H1 (cell line): Measurements from ENCODE around the gene CLDN6. TPM values are rescaled to one million over a fixed set of nuclear protein-coding genes. Genes with fewer than 3 reads are reported as not detected.

Experiments used
- CTCF ChIA-PET: fragments of 300-600 bp; sonication (Branson Sonifier 250); formaldehyde crosslinking; loops from one replicate; lab custom pipeline; 2021; ENCODE audit not compliant: partially characterized antibody; lab: Charles Lee
- POLR2A ChIA-PET: fragments of 300-600 bp; sonication (Branson Sonifier 250); formaldehyde crosslinking; loops from one replicate; lab custom pipeline; 2021; ENCODE audit warnings: inconsistent platforms; ENCODE audit not compliant: partially characterized antibody; lab: Charles Lee
- DNase-seq, 2 experiments: peaks; one replicate each; pipeline versions ENCODE4 v3.0.0 to v3.0.0-alpha.2; 2010 to 2022; ENCODE audit warnings: low spot score in 2 of 2, low read depth in 1 of 2, mixed read lengths in 1 of 2
- FAIRE-seq: peaks from 2 replicates; lab custom pipeline; 2011; peaks lifted over from hg19 to GRCh38; lab: Jason Lieb, UNC
- H2AFZ ChIP-seq: 2 replicates; pipeline ENCODE4 v1.8.1; 2012; ENCODE audit warnings: low read length, inconsistent platforms
- H2AK5ac ChIP-seq: 2 replicates; pipeline ENCODE4 v1.6.1; 2013; ENCODE audit warnings: low read depth, low read length
- H2BK120ac ChIP-seq: replicated peaks from 2 replicates; pipeline ENCODE3; 2013; ENCODE audit warnings: low read depth, low read length, inconsistent platforms
- H2BK12ac ChIP-seq: 2 replicates; pipeline ENCODE4 v1.6.1; 2013; ENCODE audit warnings: low read depth, low read length
- H2BK15ac ChIP-seq: 2 replicates; pipeline ENCODE4 v1.6.1; 2013; ENCODE audit warnings: low read length
- H2BK20ac ChIP-seq: 2 replicates; pipeline ENCODE4 v1.6.1; 2013; ENCODE audit warnings: low read length
- H2BK5ac ChIP-seq: 2 replicates; pipeline ENCODE4 v1.6.1; 2013; ENCODE audit warnings: low read depth, low read length
- H3K14ac ChIP-seq: 2 replicates; pipeline ENCODE4 v1.6.1; 2013; ENCODE audit warnings: inconsistent platforms; ENCODE audit not compliant: insufficient read length
- H3K18ac ChIP-seq: 2 replicates; pipeline ENCODE4 v1.6.1; 2013; ENCODE audit warnings: low read length; ENCODE audit errors: extremely low read depth
- H3K23ac ChIP-seq: 2 replicates; pipeline ENCODE4 v1.6.1; 2013; ENCODE audit warnings: inconsistent platforms; ENCODE audit not compliant: insufficient read length
- H3K23me2 ChIP-seq: 2 replicates; pipeline ENCODE4 v1.6.1; 2013; ENCODE audit warnings: low read depth, low read length
- H3K27ac ChIP-seq: 2 replicates; pipeline ENCODE4 v1.6.1; 2011; ENCODE audit warnings: low read depth, low read length, inconsistent platforms
- H3K27me3 ChIP-seq, 4 experiments: replicated peaks in 1 of 4; 1 replicate in 1 of 4; 2 replicates in 3 of 4; pipeline versions ENCODE4 v1.6.1 to v1.8.1; 2011 to 2013; ENCODE audit warnings: low read length in 3 of 4, mild to moderate bottlenecking in 3 of 4, inconsistent platforms in 2 of 4, mixed read lengths in 2 of 4, moderate library complexity in 1 of 4; ENCODE audit not compliant: control insufficient read depth in 3 of 4, insufficient read depth in 3 of 4; ENCODE audit errors: extremely low read depth in 1 of 4
- H3K36me3 ChIP-seq, 4 experiments: 2 replicates each; pipeline versions ENCODE4 v1.6.1 to v1.8.1; 2011 to 2013; ENCODE audit warnings: mild to moderate bottlenecking in 4 of 4, low read length in 3 of 4, moderate library complexity in 2 of 4, control low read depth in 1 of 4, inconsistent platforms in 1 of 4; ENCODE audit not compliant: insufficient read depth in 4 of 4, control insufficient read depth in 2 of 4
- H3K4ac ChIP-seq: replicated peaks from 2 replicates; pipeline ENCODE3; 2013; ENCODE audit warnings: low read length, low read depth, mixed read lengths, inconsistent platforms; ENCODE audit not compliant: insufficient read length
- H3K4me1 ChIP-seq, 4 experiments: replicated peaks in 1 of 4; 1 replicate in 1 of 4; 2 replicates in 3 of 4; pipeline versions ENCODE4 v1.6.1 to v1.8.1; 2011 to 2013; ENCODE audit warnings: low read length in 3 of 4, inconsistent platforms in 2 of 4, mixed read lengths in 1 of 4; ENCODE audit not compliant: insufficient read depth in 4 of 4, control insufficient read depth in 3 of 4
- H3K4me2 ChIP-seq, 2 experiments: 2 replicates each; pipeline versions ENCODE4 v1.6.1 to v1.8.1; 2011 to 2013; ENCODE audit warnings: low read depth in 2 of 2, low read length in 2 of 2, control low read depth in 1 of 2, inconsistent platforms in 1 of 2, mild to moderate bottlenecking in 1 of 2; ENCODE audit not compliant: insufficient read depth in 1 of 2
- H3K4me3 ChIP-seq, 4 experiments: fragments of 200-600, 300-600 bp in 1 of 4; sonication (generic), shearing (Covaris generic), sonication (Bioruptor Twin) in 1 of 4; 2 replicates each; pipeline versions ENCODE4 v1.5.1 to v1.8.1; 2011 to 2016; ENCODE audit warnings: low read length in 4 of 4, low read depth in 3 of 4, control low read depth in 2 of 4, inconsistent platforms in 2 of 4, mild to moderate bottlenecking in 2 of 4, mixed read lengths in 1 of 4, moderate library complexity in 1 of 4; ENCODE audit not compliant: insufficient read depth in 2 of 4; ENCODE audit errors: extremely low read depth in 1 of 4
- H3K56ac ChIP-seq: replicated peaks from 2 replicates; pipeline ENCODE3; 2013; ENCODE audit warnings: low read depth, mild to moderate bottlenecking, mixed read lengths, low read length, inconsistent platforms; ENCODE audit not compliant: insufficient read length
- H3K79me1 ChIP-seq: 2 replicates; pipeline ENCODE4 v1.6.1; 2013; ENCODE audit warnings: low read depth, low read length, control low read depth
- H3K79me2 ChIP-seq, 2 experiments: 2 replicates each; pipeline versions ENCODE4 v1.6.1 to v1.8.1; 2012 to 2013; ENCODE audit warnings: low read length in 2 of 2, mild to moderate bottlenecking in 2 of 2, inconsistent platforms in 1 of 2; ENCODE audit not compliant: insufficient read depth in 2 of 2, control insufficient read depth in 1 of 2
- H3K9ac ChIP-seq, 4 experiments: replicated peaks in 1 of 4; 1 replicate in 1 of 4; 2 replicates in 3 of 4; pipeline versions ENCODE4 v1.6.1 to v1.8.1; 2011 to 2013; ENCODE audit warnings: low read depth in 3 of 4, low read length in 3 of 4, control low read depth in 2 of 4, mild to moderate bottlenecking in 2 of 4, moderate library complexity in 2 of 4, inconsistent platforms in 1 of 4; ENCODE audit errors: extremely low read depth in 1 of 4
- H3K9me3 ChIP-seq, 2 experiments: 2 replicates each; pipeline versions ENCODE4 v1.6.1 to v1.8.1; 2012 to 2013; ENCODE audit warnings: mild to moderate bottlenecking in 2 of 2, moderate library complexity in 2 of 2, control low read depth in 1 of 2, inconsistent platforms in 1 of 2, low read depth in 1 of 2, low read length in 1 of 2, mixed read lengths in 1 of 2; ENCODE audit not compliant: insufficient read depth in 2 of 2
- H4K20me1 ChIP-seq, 2 experiments: replicated peaks in 1 of 2; 2 replicates each; pipeline versions ENCODE3 to v1.8.1; 2011 to 2013; ENCODE audit warnings: inconsistent platforms in 2 of 2, low read length in 2 of 2, mild to moderate bottlenecking in 1 of 2; ENCODE audit not compliant: insufficient read depth in 2 of 2, control insufficient read depth in 1 of 2
- H4K5ac ChIP-seq: 2 replicates; pipeline ENCODE4 v1.6.1; 2013; ENCODE audit warnings: low read length, low read depth, mixed read lengths, inconsistent platforms; ENCODE audit not compliant: insufficient read length
- H4K8ac ChIP-seq: 2 replicates; pipeline ENCODE4 v1.8.0; 2013; ENCODE audit warnings: mild to moderate bottlenecking, moderate library complexity, low read length, inconsistent platforms; ENCODE audit not compliant: insufficient read depth; ENCODE audit errors: extremely low read depth
- H4K91ac ChIP-seq: replicated peaks from 2 replicates; pipeline ENCODE3; 2013; ENCODE audit warnings: low read length, mixed read lengths, inconsistent platforms; ENCODE audit not compliant: insufficient read length
- EGR1 ChIP-seq: IDR thresholded peaks from 2 replicates; pipeline ENCODE4 v1.6.1; 2011; ENCODE audit warnings: low read depth, low read length, borderline replicate concordance
- JUND ChIP-seq: IDR thresholded peaks from 2 replicates; pipeline ENCODE4 v1.6.1; 2011; ENCODE audit warnings: mild to moderate bottlenecking, improper control_type of control experiment, low read length
- NANOG ChIP-seq: IDR thresholded peaks from 2 replicates; pipeline ENCODE4 v1.6.1; 2011; ENCODE audit warnings: low read length, low read depth, mild to moderate bottlenecking, inconsistent platforms; ENCODE audit not compliant: insufficient read depth, poor library complexity, severe bottlenecking
- RAD21 ChIP-seq, 2 experiments: IDR thresholded peaks in 1 of 2; conservative IDR thresholded peaks in 1 of 2; 2 replicates each; pipeline ENCODE4 v1.6.1; 2011; ENCODE audit warnings: low read depth in 2 of 2, low read length in 2 of 2, improper control_type of control experiment in 1 of 2, inconsistent platforms in 1 of 2, mild to moderate bottlenecking in 1 of 2, moderate library complexity in 1 of 2
- RFX5 ChIP-seq: IDR thresholded peaks from 2 replicates; pipeline ENCODE4 v1.6.1; 2011; ENCODE audit warnings: low read depth, low read length, improper control_type of control experiment, borderline replicate concordance
- SAP30 ChIP-seq: fragments of 300-600 bp; sonication (generic); IDR thresholded peaks from 2 replicates; pipeline ENCODE4 v1.7.1; 2012; ENCODE audit warnings: low read length, moderate library complexity, mild to moderate bottlenecking, inconsistent platforms; ENCODE audit not compliant: insufficient read depth, insufficient replicate concordance
- ZNF274 ChIP-seq: IDR thresholded peaks from 2 replicates; pipeline ENCODE4 v1.7.0; 2012; ENCODE audit warnings: low read length, borderline replicate concordance; ENCODE audit errors: extremely low read depth
- WGBS, 2 experiments: shearing (Covaris generic) in 1 of 2; methylation state at CpG; one replicate each; pipeline versions ENCODE4 v1.1.6 to v1.1.7; 2013 to 2015; ENCODE audit warnings: low lambda C conversion rate in 2 of 2, mixed read lengths in 2 of 2, inconsistent platforms in 1 of 2, low coverage in 1 of 2, missing lambda C conversion rate in 1 of 2; ENCODE audit not compliant: insufficient replicate concordance in 2 of 2, insufficient coverage in 1 of 2, insufficient read length in 1 of 2; ENCODE audit errors: extremely low coverage in 1 of 2, missing lambda C conversion rate in 1 of 2; 5-methylcytosine and 5-hydroxymethylcytosine counted together
- polyA plus RNA-seq, 7 experiments: library from polyadenylated mRNA; depleted of rRNA in 3 of 7; stranded (reverse) in 5 of 7; unstranded in 2 of 7; fragments of >200 nt in 5 of 7; fragments of 200-250 nt in 2 of 7; gene quantifications; 1 replicate in 5 of 7; 2 replicates in 1 of 7; 4 replicates in 1 of 7; pipeline versions ENCODE4 v1.2.1 to v1.2.3, GENCODE V29; 2011 to 2013; ENCODE audit warnings: missing spikeins in 2 of 7, mixed read lengths in 2 of 7
- total RNA-seq: library from RNA; stranded (reverse); fragmentation: NEBNext Ultra II Directional; extraction: Animal tissue kit (Norgen Biotek cat#: 25700); gene quantifications from 2 replicates; pipeline ENCODE4 v1.2.1, GENCODE V29; 2021
- TF ChIP-seq, protein P1 (sequence below): IDR thresholded peaks from 2 replicates; pipeline ENCODE4 v1.6.1; 2012; ENCODE audit warnings: low read length, inconsistent platforms

The CLDN6 gene
- total and polyA plus RNA-seq, 2 of the 8 experiments (the other 6 are each of a cell fraction or from before 2014, with no cell fraction given) = 747 to 1,115 TPM

DNA sequence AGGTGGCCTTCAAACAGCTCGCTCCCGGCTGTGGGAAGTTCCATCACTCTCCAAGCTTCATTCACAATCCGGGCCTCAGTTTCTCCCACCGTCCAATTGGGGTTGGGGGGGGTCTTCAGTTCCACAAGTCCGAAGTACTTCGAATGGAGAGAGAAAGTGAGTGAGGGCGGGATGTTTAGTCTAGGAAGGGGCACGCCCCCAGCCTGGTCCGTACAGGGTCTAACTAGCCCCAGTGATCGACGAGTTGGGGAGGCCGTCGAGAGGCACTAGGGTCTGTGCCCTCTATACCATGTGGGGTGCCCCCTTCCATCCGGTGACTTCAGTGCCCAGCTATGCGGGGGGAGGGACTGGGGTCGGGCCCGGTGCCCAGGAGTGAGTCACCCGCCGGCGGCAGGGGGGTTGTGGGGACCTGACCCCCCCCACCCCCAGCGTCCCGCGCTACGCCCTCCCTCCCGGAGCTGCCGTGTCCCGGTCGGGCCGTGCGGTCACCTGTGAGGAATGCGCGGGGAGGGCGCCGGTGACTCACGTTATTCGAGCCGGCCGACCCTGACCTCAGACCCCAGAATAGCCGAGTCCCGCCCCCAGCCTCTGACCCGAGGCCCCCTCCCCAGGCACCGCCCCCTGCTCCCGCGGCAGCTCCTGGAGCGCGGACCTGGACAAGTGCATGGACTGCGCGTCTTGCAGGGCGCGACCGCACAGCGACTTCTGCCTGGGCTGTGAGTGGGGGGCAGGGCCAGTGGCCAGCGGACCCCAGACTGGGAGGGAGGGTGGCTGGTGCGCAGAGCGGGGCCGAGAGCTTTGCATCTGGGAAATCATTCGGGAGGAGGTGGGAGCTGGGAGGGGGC, 2.8 kb upstream of the CLDN6 start:
- Histone ChIP-seq H3K79me1 (peaks cover 5% of the 10 kb centered on the region; the same call in 1 of the 2 replicates), H3K36me3 (peaks cover 4 to 9% (median 6%) of the 10 kb centered on the region in 4 experiments; a peak in 6 of 8 replicates), H3K27me3 (no peaks in the 10 kb centered on the region), H2AFZ (no peak overlapping the region), H2AK5ac (no peak overlapping the region), H4K20me1 (peaks cover 9 to 21% of the 10 kb centered on the region in 2 experiments), H3K23ac (no peak overlapping the region), H3K23me2 (peaks cover 26% of the 10 kb centered on the region), H2BK15ac (no peak overlapping the region), H4K91ac (peak overlapping the region; percentile 96), H3K9me3 (no peaks in the 10 kb centered on the region), H4K8ac (peak overlapping the region; percentile 80; the same call in 1 of the 2 replicates), H3K56ac (peak overlapping the region; percentile 43), H2BK5ac (peak overlapping the region; percentile 94), H3K9ac (peak overlapping the region; percentile 60 to 92 (median 89)), H3K27ac (peak overlapping the region; percentile 83), H3K4me1 (peaks cover 4 to 23% (median 21%) of the 10 kb centered on the region in 4 experiments), H3K14ac (peak overlapping the region; percentile 37), H3K4me2 (peak overlapping the region; percentile 83 to 88), H2BK12ac (peak overlapping the region; percentile 50; the same call in 1 of the 2 replicates), H3K18ac (peak overlapping the region; percentile 98), H3K79me2 (peaks cover 11 to 21% of the 10 kb centered on the region in 2 experiments), H4K5ac (peak overlapping the region; percentile 88), H2BK120ac (no peak overlapping the region), H2BK20ac (no peak overlapping the region), H3K4me3 (peak overlapping the region; percentile 74 to 97 (median 94)), H3K4ac (peak overlapping the region; percentile 99)
- peak; percentile 78 to 94 for DNase-seq
- FAIRE-seq = no peak
- 1% methylated on average over 34 of the region's 57 CpGs; no CpG with 5 or more reads in 1 of the 2 experiments for WGBS, 2 experiments
- ChIA-PET POLR2A (interaction anchor here (0.6 to 35.7 kb wide), 19 partner anchors 4 to 997 kb away, joined by 3 to 1808 read pairs (median 7); partner anchors contain the start of genes BICDL2, CLDN6, CLDN9 and HCFC1R1), CTCF (interaction anchor here (1.0 to 23.8 kb wide), 12 partner anchors 11 to 93 kb away, joined by 3 to 639 read pairs (median 8); partner anchors contain the start of genes CLDN9, PAQR4 and ZSCAN10)
- TF ChIP-seq EGR1 = no peak
- TF ChIP-seq ZNF274 = no peak
- TF ChIP-seq RFX5 = no peak
- TF ChIP-seq, protein P1, sequence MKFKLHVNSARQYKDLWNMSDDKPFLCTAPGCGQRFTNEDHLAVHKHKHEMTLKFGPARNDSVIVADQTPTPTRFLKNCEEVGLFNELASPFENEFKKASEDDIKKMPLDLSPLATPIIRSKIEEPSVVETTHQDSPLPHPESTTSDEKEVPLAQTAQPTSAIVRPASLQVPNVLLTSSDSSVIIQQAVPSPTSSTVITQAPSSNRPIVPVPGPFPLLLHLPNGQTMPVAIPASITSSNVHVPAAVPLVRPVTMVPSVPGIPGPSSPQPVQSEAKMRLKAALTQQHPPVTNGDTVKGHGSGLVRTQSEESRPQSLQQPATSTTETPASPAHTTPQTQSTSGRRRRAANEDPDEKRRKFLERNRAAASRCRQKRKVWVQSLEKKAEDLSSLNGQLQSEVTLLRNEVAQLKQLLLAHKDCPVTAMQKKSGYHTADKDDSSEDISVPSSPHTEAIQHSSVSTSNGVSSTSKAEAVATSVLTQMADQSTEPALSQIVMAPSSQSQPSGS = 0 out of 2 replicates have a peak, but pooled peaks have one; percentile 56
- TF ChIP-seq RAD21 (IDR thresholded peaks at IDR 0.05 in 1 of 2, conservative IDR thresholded peaks at IDR 0.05 in 1 of 2; ENCODE audit: low read depth in 2 of 2, low read length in 2 of 2) = no peak
- peak; percentile 52 for TF ChIP-seq SAP30
- peak; percentile 92 for TF ChIP-seq JUND
- TF ChIP-seq NANOG = no peak
